Trophoblast cell (in vitro differentiated cells and primary cell): ENCODE measurements around the gene ORC5.
A peak's percentile ranks its signal among the peaks of the same experiment; 100 is the strongest.

ENCODE experiments used
- DNase-seq, 2 donors: peaks; one replicate each; pipeline ENCODE4 v3.0.0-alpha.2; 2016
- H2AFZ ChIP-seq: 2 replicates; pipeline ENCODE4 v1.6.1; 2013; ENCODE audit warnings: low read length, moderate library complexity, mild to moderate bottlenecking; ENCODE audit not compliant: insufficient read depth, poor library complexity
- H2AK5ac ChIP-seq: 2 replicates; pipeline ENCODE4 v1.6.1; 2013; ENCODE audit warnings: mild to moderate bottlenecking, low read length
- H2BK120ac ChIP-seq: 2 replicates; pipeline ENCODE4 v1.6.1; 2013; ENCODE audit warnings: low read length, mild to moderate bottlenecking, moderate library complexity; ENCODE audit not compliant: insufficient read depth, poor library complexity
- H2BK12ac ChIP-seq: 2 replicates; pipeline ENCODE4 v1.6.1; 2013; ENCODE audit warnings: mild to moderate bottlenecking, low read length, moderate library complexity
- H2BK5ac ChIP-seq: 2 replicates; pipeline ENCODE4 v1.6.1; 2013; ENCODE audit warnings: low read length, low read depth, moderate library complexity, mild to moderate bottlenecking; ENCODE audit not compliant: poor library complexity
- H3K14ac ChIP-seq: 2 replicates; pipeline ENCODE4 v1.6.1; 2013; ENCODE audit warnings: mild to moderate bottlenecking, low read length
- H3K18ac ChIP-seq: 2 replicates; pipeline ENCODE4 v1.6.1; 2013; ENCODE audit warnings: mild to moderate bottlenecking, low read length
- H3K23ac ChIP-seq: 2 replicates; pipeline ENCODE4 v1.6.1; 2013; ENCODE audit warnings: low read length
- H3K27ac ChIP-seq: 2 replicates; pipeline ENCODE4 v1.5.1; 2013; ENCODE audit warnings: low read depth, mild to moderate bottlenecking, inconsistent platforms, low read length, moderate library complexity
- H3K27me3 ChIP-seq: 2 replicates; pipeline ENCODE4 v1.6.1; 2013; ENCODE audit warnings: inconsistent platforms, mild to moderate bottlenecking, low read length, moderate library complexity; ENCODE audit not compliant: insufficient read depth
- H3K36me3 ChIP-seq, 2 experiments: 1 replicate in 1 of 2; 2 replicates in 1 of 2; pipeline ENCODE4 v1.6.1; 2013; ENCODE audit warnings: low read length in 2 of 2, mild to moderate bottlenecking in 2 of 2, moderate library complexity in 1 of 2; ENCODE audit not compliant: insufficient read depth in 2 of 2, control insufficient read depth in 1 of 2
- H3K4ac ChIP-seq: 2 replicates; pipeline ENCODE4 v1.6.1; 2013; ENCODE audit warnings: low read depth, mild to moderate bottlenecking, low read length, moderate library complexity
- H3K4me1 ChIP-seq, 2 experiments: 1 replicate in 1 of 2; 2 replicates in 1 of 2; pipeline ENCODE4 v1.6.1; 2013; ENCODE audit warnings: low read length in 2 of 2, mild to moderate bottlenecking in 2 of 2, moderate library complexity in 1 of 2; ENCODE audit not compliant: insufficient read depth in 2 of 2, control insufficient read depth in 1 of 2
- H3K4me2 ChIP-seq: 2 replicates; pipeline ENCODE4 v1.6.1; 2013; ENCODE audit warnings: inconsistent platforms, mild to moderate bottlenecking, low read length, moderate library complexity
- H3K4me3 ChIP-seq: 2 replicates; pipeline ENCODE4 v1.5.1; 2013; ENCODE audit warnings: mild to moderate bottlenecking, low read depth, low read length, inconsistent platforms
- H3K79me1 ChIP-seq: one replicate; pipeline ENCODE4 v1.6.1; 2013; ENCODE audit warnings: low read length
- H3K79me2 ChIP-seq: 2 replicates; pipeline ENCODE4 v1.6.1; 2013; ENCODE audit warnings: low read length, mild to moderate bottlenecking; ENCODE audit not compliant: control insufficient read depth, insufficient read depth, poor library complexity
- H3K9ac ChIP-seq: 2 replicates; pipeline ENCODE4 v1.6.1; 2013; ENCODE audit warnings: mild to moderate bottlenecking, low read length
- H3K9me3 ChIP-seq: 2 replicates; pipeline ENCODE4 v1.6.1; 2013; ENCODE audit warnings: low read depth, mild to moderate bottlenecking, control low read depth, inconsistent platforms, low read length; ENCODE audit not compliant: insufficient read depth
- H4K12ac ChIP-seq: 2 replicates; pipeline ENCODE4 v1.6.1; 2013; ENCODE audit warnings: low read depth, mild to moderate bottlenecking, low read length, moderate library complexity
- H4K8ac ChIP-seq: 2 replicates; pipeline ENCODE4 v1.6.1; 2013; ENCODE audit warnings: low read depth, mild to moderate bottlenecking, low read length, moderate library complexity
- H4K91ac ChIP-seq: one replicate; pipeline ENCODE4 v1.6.1; 2013; ENCODE audit warnings: low read depth, mild to moderate bottlenecking, low read length, moderate library complexity
- WGBS: extraction: QIAGEN DNeasy Blood & Tissue Kit; methylation state at CpG from one replicate; pipeline ENCODE4 v1.1.7; 2013; ENCODE audit warnings: missing lambda C conversion rate; ENCODE audit not compliant: insufficient read length, insufficient coverage; ENCODE audit errors: extremely low coverage; 5-methylcytosine and 5-hydroxymethylcytosine counted together

Gene ORC5

DNA sequence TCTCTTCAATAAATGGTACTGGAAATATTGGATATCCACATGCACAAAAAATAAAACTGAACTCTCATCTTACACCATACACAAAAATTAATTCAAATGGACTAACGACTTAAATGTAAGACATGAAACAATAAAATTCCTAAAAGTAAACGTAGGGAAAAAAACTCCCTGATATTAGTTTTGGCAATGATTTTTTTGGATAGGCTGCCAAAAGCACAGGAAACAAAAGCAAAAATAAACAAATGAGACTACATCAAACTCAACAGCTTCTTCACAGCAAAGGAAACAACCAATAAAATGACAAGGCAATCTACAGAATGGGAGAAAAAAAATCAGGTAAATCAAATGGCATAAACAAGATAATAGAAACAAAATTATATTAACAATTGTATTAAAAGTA, 65.7 kb downstream of the ORC5 start:
- Histone ChIP-seq H3K27ac (no peak overlapping the region), H3K4me2 (no peak overlapping the region), H3K4me1 (peaks cover 6 to 9% of the 10 kb centered on the region in 2 experiments), H4K91ac (no peak overlapping the region), H3K79me2 (no peaks in the 10 kb centered on the region), H2AK5ac (no peak overlapping the region), H3K4me3 (no peak overlapping the region), H4K12ac (no peak overlapping the region), H3K23ac (no peak overlapping the region), H2BK12ac (no peak overlapping the region), H3K18ac (no peak overlapping the region), H3K9ac (no peak overlapping the region), H3K9me3 (no peaks in the 10 kb centered on the region), H3K79me1 (peaks cover 3% of the 10 kb centered on the region), H4K8ac (no peak overlapping the region), H3K36me3 (no peaks in the 10 kb centered on the region), H3K4ac (no peak overlapping the region), H2BK120ac (no peak overlapping the region), H2BK5ac (no peak overlapping the region), H2AFZ (no peak overlapping the region), H3K14ac (no peak overlapping the region), H3K27me3 (no peaks in the 10 kb centered on the region)
- WGBS, result no CpG with 5 or more reads among the region's 2 CpGs
- DNase-seq, result no peak

DNA sequence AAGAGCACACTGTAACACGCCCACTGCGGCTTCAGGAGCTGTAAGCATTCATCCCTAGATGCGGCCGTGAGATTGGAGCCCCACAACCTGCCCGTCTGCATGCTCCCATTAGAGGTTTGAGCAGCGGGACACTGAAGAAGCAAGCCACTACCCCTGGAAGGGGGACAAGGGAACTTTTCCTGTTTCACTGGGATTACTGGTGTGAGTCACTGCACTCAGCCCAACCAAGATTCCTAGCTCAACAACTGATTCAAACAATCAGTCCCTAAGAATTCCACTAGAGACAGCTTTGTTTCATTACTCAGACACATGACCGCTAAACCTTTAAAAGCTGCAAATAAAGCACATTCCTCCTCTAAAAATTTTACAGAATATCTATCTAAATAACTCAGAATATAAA, 69.8 kb downstream of the ORC5 start:
- peaks cover 3% of the 10 kb centered on the region for H3K79me1 ChIP-seq
- H3K27me3 ChIP-seq, result no peaks in the 10 kb centered on the region
- H4K8ac ChIP-seq, result no peak overlapping the region
- H4K12ac ChIP-seq, result no peak overlapping the region
- H2AFZ ChIP-seq, result no peak overlapping the region
- H2BK12ac ChIP-seq, result no peak overlapping the region
- H2BK120ac ChIP-seq, result no peak overlapping the region
- WGBS, result no CpG with 5 or more reads among the region's 7 CpGs
- H2AK5ac ChIP-seq, result no peak overlapping the region
- no peaks in the 10 kb centered on the region for H3K79me2 ChIP-seq
- no peaks in the 10 kb centered on the region for H3K9me3 ChIP-seq
- DNase-seq, result peak; percentile 6 to 24
- no peak overlapping the region for H3K18ac ChIP-seq
- H3K14ac ChIP-seq, result no peak overlapping the region
- no peak overlapping the region for H3K4me2 ChIP-seq
- no peak overlapping the region for H3K9ac ChIP-seq
- H3K4me1 ChIP-seq, result peaks cover 6 to 13% of the 10 kb centered on the region in 2 experiments
- H3K27ac ChIP-seq, result no peak overlapping the region
- H4K91ac ChIP-seq, result no peak overlapping the region
- no peak overlapping the region for H3K23ac ChIP-seq
- peaks cover 0 to 2% of the 10 kb centered on the region in 2 experiments for H3K36me3 ChIP-seq
- H2BK5ac ChIP-seq, result no peak overlapping the region
- no peak overlapping the region for H3K4me3 ChIP-seq
- no peak overlapping the region for H3K4ac ChIP-seq

DNA sequence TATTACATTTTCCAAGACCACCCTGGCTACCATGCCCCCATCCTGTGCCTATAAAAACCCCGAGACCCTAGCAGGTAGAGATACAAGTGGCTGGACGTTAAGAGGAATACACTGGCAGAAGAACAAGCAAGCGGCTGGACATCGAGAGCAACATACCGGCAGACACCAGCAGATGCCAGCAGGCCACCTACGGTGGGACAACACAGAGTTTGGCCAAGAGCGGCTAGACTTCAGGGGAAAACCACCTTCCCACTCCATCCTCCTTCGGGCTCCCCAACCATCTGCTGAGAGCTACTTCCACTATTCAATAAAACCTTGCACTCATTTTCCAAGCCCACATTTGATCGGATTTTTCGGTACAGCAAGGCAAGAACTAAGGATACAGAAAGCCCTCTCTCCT, 70.3 kb downstream of the ORC5 start:
- Histone ChIP-seq H4K12ac (no peak overlapping the region), H3K27ac (no peak overlapping the region), H3K9ac (no peak overlapping the region), H2BK120ac (peak overlapping the region; percentile 19), H4K8ac (no peak overlapping the region), H2AK5ac (no peak overlapping the region), H3K4me2 (no peak overlapping the region), H2BK12ac (peak overlapping the region; percentile 26), H3K27me3 (no peaks in the 10 kb centered on the region), H3K4me3 (no peak overlapping the region), H4K91ac (peak overlapping the region; percentile 36), H3K14ac (peak overlapping the region; percentile 22), H3K4me1 (peaks cover 6 to 13% of the 10 kb centered on the region in 2 experiments), H3K36me3 (peaks cover 0 to 2% of the 10 kb centered on the region in 2 experiments), H2AFZ (no peak overlapping the region), H3K18ac (no peak overlapping the region), H3K9me3 (no peaks in the 10 kb centered on the region), H3K4ac (no peak overlapping the region), H2BK5ac (no peak overlapping the region), H3K79me1 (peaks cover 3% of the 10 kb centered on the region), H3K79me2 (no peaks in the 10 kb centered on the region), H3K23ac (no peak overlapping the region)
- DNase-seq, result no peak
- WGBS, result no CpG with 5 or more reads among the region's 10 CpGs

DNA sequence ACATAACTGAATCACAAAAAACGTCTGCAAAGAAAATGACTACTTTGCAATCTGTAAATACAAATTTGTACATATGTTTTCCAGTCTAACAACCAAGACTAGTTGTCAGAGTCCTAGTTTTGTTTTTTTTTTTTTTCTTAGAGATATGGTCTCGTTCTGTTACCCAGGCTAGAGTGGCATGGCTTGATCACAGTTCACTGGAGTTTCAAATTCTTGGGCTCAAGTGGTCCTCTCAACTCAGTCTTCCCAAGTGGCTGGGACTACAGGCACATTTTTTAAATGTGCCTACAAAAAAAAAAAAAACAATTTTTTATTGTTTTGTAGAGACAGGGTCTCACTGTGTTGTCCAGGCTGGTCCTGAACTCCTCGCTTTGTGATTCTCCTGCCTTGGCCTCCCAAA, 70.8 kb downstream of the ORC5 start:
- no peak overlapping the region for H2BK12ac ChIP-seq
- no peak for DNase-seq
- peaks cover 0 to 2% of the 10 kb centered on the region in 2 experiments for H3K36me3 ChIP-seq
- no peak overlapping the region for H4K12ac ChIP-seq
- no peaks in the 10 kb centered on the region for H3K27me3 ChIP-seq
- no peak overlapping the region for H3K9ac ChIP-seq
- no peak overlapping the region for H2BK5ac ChIP-seq
- H3K18ac ChIP-seq, result no peak overlapping the region
- no peak overlapping the region for H2AFZ ChIP-seq
- no peak overlapping the region for H3K23ac ChIP-seq
- no peaks in the 10 kb centered on the region for H3K79me2 ChIP-seq
- no peaks in the 10 kb centered on the region for H3K9me3 ChIP-seq
- H3K4me2 ChIP-seq, result no peak overlapping the region
- WGBS, result no CpG with 5 or more reads among the region's 3 CpGs
- H3K27ac ChIP-seq, result no peak overlapping the region
- no peak overlapping the region for H3K14ac ChIP-seq
- no peak overlapping the region for H2BK120ac ChIP-seq
- H3K79me1 ChIP-seq, result peaks cover 3% of the 10 kb centered on the region
- no peak overlapping the region for H3K4ac ChIP-seq
- no peak overlapping the region for H2AK5ac ChIP-seq
- peak overlapping the region; percentile 36 for H4K91ac ChIP-seq
- H3K4me3 ChIP-seq, result no peak overlapping the region
- H3K4me1 ChIP-seq, result peaks cover 6 to 13% of the 10 kb centered on the region in 2 experiments
- H4K8ac ChIP-seq, result no peak overlapping the region
